ENCODE results near the gene CHPT1.
"Not testable (repeated sequence)": the region's sequence is repeated elsewhere in the genome, so short reads cannot be mapped to it uniquely, and the experiment has no call there.

Gene CHPT1

DNA sequence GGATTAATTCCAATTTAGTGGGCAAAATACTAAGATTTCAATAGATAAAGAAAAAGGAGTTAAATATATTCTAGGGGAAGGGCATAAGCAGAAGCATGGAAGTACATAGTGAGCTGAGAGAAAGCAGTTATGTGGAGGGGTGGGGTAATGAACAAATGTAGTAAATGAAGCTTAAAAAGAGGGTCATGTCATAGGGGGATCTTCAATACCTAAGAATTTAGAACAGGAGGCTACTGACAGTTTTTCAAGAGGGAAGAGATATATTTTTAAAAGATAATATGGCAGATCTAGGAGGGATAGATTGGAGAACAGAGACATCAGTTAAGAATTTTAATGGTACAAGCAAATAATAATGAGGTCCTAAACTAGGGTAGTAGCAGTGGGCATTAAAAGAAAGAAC is 32.4 kb downstream of the CHPT1 start:
- DNase-seq = no peak

DNA sequence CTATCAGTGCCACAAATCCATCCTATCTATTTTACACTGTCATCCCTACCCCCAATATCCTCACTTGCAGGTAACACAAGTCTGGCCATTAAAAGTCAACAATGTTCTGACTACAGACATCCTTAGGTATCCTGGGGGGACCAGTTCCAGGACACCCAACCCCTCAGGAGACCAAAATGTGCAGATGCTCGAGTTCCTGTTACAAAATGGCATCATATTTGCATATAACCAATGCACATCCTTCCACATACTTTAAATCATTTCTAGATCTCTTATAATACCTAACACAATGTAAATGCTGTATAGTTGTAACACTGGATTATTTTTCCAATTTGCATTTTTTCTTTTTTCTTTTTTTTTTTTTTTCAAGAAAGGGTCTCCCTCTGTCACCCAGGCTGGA is 34.9 kb downstream of the CHPT1 start:
- no peak for DNase-seq

DNA sequence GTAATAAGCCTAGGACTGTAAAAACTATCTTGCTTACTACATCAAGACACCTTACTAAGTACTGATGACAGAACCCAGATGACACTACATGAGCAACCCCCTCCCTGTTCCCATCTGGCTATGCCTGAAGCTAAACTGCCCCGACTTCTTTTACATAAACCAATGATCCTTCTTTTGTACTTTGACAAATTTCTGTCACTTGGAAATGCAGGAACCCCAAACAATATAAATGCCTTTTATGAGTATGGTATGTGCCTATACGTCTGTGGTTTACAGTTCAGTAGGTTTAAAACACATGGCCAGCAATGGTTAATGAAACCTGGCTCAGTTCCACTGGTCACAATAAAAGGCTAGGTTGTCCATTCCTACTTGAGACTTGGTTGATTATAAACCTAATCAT is 35.7 kb downstream of the CHPT1 start:
- no peak for DNase-seq

DNA sequence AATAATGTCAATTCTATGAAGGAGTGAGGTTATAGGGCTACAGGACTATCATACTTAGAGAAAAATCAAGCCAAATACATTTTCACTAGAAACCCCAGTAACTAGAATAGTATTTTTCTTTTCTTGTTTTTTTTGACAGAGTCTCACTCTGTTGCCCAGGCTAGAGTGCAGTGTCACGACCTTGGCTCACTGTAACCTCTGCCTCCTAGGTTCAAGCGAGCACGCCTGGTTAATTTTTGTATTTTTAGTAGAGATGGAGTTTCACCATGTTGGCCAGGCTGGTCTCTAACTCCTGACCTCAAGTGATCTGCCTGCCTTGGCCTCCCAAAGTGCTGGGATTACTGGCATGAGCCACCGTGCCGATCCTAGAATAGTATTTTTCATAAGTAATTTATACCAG is 37.0 kb downstream of the CHPT1 start:
- not testable (repeated sequence) for DNase-seq

DNA sequence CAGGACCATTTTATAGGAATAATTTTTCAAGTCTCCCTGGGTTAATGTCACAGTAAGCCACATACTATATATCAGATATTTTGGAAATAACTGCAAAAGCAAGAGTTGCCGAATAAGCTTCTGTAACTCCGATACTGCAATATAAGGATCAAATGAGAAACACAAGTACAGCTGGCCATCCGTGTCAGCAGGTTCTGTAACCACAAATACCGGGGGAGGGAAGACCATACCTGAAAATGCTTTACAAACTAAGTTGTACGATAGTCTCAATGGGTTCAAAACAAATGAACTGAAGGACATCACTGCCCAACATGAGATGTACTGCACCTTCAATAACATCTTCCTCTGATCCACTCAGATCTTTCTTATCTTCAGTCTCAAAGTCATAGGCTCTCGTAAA is 40.0 kb downstream of the CHPT1 start:
- DNase-seq = no peak

DNA sequence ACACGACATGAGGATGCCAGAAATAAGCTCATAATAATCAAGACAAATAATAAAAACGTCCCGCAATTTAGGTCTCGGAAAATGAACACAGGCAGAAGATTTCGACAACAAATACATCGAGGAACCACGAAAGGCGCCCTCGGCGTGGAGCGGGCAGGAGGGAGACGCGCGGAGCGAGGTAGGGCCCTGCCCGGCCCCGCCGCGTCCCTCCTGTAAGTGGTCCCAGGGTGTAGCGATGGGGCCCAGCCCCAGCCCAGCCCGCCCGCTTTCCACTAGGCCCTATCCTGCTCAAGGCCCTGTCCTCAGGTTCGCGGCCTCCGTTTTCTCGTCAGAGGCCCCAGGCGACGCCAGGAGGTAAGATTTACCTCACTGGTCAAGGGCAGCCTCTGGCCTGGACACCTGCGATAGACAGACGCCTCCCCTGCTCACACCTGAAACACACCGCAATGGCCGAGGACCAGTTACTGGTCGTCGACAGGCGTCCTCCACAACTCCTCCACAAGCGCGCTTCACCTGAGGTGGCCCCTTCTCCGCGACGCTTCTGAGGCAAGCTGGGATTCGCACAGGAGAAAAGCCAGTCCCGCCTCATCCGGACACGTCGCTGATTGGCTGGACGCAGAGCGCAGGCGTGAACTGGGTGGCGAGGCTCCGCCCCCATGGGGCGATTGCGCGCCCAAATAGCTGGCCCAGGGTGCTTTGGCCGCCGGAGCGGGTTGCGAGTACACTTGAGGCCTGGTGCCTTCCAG is 41.7 kb downstream of the CHPT1 start, which contains the start of gene SYCP3:
Gene SYCP3 (minus strand): TSS at position 543 of the 746 bp plus-strand sequence. CDS start 1,527 bp downstream, outside the sequence.
- DNase-seq = no peak

DNA sequence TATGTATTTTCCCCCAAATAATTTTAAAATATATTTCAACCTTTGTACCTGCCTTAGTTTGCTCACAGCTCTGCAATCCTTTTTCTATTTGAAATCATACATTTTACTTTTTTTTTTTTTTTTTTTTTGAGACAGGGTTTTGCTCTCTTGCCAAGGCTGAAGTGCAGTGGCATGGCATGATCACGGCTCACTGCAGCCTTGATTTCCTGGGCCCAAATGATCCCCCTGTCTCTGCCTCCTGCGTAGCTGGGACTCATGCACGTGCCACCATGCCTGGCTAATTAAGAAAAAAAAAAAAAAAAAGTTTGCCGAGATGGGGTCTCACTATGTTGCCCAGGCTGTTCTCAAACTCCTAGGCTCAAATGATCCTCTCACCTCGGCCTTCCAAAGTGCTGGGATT is 43.1 kb downstream of the CHPT1 start:
- no peak for DNase-seq

DNA sequence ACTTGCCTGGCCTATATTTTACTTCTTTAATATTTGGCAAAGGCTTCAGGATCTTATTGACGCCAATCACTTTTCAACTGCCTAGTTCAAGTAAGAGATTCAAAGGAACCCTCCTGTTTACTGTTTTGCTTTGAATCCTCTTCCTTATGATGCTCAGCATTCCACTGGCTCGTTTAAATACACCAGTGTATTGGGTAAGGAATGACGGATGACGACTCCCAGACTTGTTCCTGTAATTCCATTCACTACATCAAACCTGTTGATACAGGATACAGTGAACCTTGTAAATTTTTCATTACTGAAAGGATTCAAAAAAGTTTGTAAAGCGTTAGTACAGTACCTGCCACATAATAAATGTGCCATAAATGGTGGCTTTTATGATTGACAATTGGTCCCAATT is 43.5 kb downstream of the CHPT1 start:
- no peak for DNase-seq

DNA sequence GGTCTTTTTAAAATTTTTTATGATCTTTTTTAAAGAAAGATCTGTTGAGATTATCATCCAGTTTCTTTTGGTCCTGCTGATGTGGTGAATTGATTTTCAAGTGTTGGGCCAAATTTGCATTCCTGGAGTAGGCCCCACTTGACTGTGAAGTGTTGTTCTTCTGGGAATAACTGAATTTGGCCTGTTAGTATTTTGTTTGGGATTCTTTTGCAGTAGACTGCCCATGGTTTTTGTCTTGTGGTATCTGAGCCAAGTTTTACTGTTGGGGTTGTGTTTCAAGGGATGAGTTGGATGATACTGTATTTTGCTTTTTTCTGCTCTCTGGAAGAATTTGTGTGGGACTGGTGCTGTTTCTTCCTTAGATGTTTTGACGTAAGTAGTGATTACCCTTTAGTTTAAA is 45.8 kb downstream of the CHPT1 start:
- no peak for DNase-seq

DNA sequence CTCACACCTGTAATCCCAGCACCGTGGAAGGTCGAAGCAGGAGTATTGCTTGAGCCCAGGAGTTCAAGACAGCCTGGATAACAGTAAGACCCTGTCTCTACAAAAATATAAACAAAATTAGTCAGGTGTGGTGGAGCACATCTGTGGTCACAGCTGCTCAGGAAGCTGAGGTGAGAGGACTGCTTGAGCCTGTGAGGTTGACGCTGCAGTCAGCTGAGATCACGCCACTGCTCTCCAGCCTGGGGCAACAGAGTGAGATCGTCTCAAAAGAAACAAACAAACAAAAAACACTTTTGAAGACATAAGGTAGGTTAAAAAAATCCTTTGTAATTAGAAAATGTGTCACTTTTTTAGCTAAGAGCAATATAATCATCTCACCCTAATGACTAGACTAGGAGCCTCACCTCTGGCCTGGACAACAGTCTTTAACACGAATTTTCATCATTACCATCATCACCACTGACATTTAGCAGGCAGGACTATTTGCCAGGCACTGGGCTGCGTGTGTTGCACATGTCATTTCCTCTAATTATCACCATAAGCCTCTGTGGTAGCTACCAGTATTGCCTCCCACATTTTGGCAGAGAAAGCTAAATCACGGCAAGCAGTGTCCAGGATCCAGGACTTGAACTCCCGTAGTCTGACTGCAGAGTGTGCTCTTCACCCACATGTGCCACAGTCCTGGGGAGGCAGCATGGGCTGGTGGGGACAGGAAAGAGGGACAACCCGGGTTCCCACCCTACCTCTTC is 46.5 kb downstream of the CHPT1 start:
- DNase-seq = no peak

DNA sequence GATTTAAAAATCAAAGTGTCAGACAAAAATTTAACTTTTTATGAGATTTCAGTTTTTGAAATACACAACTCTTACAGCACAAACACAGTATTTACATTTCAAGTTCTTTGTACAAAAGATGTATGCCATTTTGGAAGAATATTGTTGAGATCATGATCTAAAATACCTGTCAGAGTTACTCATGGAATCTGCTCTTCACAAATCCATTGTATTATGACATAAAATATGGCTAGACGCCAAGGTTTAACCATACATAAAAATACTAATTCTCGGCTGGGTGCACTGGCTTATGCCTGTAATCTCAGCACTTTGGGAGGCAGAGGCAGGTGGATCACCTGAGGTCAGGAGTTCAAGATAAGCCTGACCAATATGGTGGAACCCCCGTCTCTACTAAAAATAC is 48.0 kb downstream of the CHPT1 start:
- DNase-seq = peak; percentile 8

DNA sequence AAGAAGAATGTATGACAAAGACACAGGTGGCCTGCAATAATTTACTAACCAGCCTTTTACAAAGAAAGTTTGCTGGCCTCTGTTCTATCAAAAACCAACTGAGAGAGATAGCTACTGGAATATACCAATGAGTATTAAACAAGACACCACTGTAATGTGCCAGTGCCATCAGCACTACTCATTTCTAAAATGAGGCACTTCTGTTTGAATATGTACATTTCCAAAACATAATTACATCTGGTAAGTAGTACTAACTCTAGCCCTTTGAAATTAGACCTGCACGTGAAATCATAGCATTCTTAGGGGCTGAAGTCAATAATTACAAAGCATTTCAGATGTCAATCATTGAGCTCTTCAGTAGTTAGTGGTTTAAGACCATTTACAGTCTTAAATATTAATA is 48.8 kb downstream of the CHPT1 start:
- peak; percentile 15 for DNase-seq

DNA sequence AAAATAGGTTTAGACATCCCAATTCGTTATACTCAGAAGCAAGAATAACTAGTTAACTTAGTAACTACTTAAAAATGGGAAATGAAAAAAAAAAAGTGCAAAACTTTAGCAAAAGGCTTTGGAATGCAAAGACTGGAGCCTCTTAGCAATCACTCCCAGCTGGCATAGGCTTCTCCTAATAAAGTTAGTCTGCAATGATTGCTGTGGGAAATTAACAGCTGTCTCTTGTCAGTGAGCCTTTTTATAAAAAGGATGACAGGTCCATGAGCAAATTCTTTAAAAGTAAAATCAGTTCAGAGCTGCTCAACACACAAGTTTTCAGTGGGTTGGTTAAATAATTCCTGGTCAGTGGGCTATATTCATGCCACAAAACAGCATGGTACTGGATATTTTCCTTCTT is 49.2 kb downstream of the CHPT1 start:
- DNase-seq = no peak

DNA sequence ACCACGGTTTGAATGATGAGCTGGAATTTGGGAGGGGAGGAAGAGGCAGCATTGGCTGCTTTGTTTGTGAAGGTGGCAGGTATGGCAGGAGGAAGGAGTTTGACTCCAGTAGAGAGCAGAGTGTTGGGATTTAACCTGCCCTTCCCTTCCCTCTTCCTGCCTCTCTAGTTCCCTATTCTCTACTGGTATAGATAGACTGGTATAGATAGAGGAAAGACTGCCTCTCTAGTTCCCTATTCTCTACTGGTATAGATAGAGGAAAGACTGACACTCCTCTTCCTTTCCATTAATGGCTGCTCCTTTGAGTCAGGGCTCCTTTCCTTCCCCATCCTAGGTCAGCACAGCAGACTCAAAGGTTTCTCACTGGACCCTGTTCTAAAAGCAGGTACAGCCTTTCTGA is 50.3 kb downstream of the CHPT1 start:
- DNase-seq = no peak

DNA sequence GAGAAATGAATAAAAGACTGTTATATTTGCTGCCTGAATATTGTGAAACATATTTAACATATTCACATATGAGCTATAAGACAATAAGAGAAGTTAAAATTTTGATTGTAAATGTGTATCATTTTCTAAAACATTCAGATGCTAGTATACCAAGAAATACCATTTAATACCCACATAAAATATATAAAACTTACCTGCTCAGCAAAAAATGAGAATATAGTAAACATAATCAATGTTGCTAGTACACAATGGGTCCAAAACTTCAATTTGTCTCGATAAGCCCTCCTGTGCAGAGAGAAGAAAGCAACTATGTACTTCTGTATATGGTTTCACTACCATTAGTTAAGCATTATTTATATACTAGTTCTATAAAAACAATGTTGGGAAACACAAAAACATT is 51.5 kb downstream of the CHPT1 start:
- no peak for DNase-seq

DNA sequence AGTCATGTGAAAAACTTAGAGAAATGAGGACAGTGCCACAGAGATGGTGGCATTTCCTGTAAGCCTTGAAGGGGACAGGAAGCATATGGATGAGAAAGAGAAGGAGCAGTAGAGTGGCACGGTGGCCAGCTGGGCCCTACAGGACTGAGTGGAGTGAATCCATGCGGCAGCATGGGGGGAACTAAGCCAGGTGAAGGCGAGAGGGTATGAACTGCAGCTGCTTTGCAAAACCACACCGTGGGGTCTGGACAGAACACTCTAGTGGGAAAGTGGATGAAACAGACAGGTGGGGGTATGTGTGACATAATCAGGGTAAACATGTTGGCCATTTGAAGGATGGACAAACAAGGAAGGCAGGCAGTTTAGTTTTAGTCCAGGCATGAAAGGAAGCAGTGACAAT is 52.2 kb downstream of the CHPT1 start:
- no peak for DNase-seq

DNA sequence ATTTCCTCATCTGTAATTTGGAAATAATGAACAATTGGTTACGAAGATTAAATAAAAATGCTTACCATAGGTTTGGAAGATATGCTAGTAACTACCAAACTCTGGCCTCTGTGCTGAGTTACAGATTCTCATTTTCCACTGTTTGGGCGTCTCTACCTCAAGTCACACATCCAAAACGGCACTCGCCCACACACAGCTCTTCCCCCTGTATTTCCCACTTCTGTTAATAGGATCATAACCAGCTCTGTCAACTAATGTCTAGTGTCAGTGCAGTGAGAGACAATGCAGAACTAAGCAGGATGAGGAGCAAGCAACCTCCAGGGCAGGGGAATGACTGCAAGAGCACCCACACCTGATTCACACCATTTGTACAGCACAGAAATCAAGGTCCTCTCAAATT is 52.7 kb downstream of the CHPT1 start:
- no peak for DNase-seq

DNA sequence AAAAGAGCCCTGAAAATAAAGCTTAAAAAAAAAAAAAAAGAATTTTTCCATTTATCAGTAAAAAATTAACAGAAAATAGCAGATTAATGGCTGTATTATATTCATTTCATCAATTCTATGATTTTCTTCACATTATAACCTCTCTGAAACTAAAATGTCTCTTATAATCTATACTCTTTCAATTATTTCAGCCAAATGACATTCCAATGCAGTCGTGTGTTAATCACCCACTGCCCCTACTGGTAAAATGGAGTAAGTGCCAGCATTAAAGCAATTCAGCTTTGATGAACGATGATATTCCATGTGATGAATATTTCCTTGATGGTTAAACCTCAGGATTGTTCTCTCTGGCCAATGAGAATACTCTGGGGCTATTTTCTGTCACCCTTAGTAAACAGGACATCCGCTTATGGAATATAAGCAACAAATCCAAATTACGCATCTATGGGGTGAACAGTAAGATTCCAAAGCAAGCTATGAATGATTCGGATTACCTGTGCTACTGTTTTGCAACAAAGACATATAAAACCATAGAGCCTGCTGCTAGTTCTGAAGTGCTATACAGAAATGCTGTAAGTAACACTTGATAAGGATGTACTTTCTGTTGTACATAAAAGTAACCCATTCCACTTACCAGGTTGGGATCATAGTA is 62.1 kb downstream of the CHPT1 start:
- DNase-seq = peak; percentile 60

DNA sequence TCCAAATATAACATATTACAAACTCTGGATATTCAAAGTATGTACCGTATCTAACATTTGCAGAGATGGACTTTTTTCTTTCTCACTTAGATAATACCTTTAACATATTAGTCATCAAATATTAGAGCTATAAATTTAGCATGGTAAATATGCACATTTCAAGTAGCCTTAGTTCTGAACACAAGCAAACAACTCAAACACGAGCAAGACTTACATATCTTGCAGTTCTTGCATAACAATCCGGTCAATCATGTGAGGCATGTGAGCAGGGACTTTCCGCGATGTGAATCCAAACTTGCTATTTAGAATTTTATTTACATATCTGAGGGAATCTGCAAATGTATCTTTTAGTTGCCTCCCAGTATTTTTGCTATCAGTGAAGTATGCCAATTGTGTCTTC is 63.9 kb downstream of the CHPT1 start:
- no peak for DNase-seq

DNA sequence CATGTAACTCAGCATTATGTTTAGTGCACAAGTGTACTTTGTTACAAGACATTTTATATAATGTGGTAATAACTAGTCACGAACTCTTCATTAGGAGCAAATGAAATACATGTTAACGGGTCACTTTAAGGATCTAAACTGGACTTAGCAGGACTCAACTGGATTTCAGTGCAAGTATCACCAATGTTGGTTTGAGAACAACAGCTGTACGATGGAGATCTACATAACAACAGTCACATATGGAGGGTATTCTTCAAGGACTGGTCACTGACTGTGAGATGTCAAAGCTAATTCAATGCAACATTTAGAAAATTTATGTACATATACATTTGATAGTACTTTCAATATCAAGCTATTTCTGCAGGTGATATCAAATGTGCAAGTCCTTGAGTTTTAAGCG is 64.3 kb downstream of the CHPT1 start:
- no peak for DNase-seq

DNA sequence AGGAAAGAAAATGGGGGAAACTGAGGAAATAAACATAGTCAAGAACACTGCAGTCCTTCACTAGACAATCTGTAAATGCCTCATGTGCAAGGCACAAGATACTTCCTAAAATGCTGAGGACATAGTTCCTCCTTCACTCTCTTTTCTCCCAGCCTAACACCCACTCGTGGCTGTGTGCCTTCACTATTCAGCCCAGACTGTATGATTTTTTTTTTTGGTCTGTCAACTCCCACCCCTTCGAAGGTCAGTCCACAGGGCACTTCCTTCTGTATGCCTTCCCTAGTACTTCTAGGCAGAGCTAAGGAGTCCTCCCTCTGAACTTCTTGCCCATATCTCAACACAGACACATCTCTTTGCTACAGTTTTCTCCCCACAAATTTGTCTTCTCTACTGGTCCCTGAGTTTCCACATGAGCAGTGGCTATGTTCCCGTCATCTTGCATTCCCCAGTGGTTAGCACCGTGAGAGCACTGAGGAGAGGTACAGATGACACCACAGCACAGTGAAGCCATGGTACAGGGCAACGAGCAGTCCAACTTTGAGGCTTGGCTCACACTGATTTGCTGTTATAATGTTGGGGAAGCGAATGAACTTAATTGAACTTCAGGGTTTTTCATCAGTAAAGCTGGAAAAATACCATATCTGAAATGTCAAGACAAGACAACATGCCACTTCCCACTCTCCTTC is 65.9 kb downstream of the CHPT1 start:
- no peak for DNase-seq

DNA sequence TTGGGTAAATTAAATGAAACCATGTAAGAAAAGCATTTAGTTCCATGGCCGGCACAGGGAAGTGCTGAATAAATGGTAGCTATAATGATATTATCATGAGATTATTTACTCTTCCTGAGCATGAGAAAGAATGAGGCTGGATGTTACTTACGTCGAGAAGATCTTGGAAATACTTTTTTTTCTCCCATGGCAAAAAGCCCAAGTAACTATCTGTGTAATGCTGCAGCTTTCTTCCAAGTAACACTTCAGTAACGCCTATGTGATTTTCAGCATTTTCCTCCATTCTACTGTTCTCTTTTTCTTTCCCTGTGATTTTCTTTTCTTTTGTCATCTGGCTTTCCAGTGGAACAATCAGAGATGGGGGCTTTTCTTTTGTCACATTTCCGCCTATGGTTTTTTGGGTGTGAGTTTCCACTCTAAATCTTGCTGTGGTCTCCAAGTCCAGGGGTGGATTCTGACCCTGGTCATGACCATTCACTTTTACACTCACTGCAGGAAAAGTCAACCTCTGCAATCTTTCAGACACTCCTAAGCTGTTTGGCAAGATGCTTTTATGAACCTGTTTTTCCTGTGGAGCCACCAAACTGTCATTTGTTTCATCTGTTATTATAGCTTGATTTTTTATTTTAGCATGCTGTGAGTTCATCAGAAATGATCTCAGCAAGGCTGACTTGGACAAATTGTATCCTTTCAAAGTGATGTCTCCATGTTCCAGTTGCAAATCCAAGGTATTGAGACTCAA is 66.8 kb downstream of the CHPT1 start:
- DNase-seq = no peak

DNA sequence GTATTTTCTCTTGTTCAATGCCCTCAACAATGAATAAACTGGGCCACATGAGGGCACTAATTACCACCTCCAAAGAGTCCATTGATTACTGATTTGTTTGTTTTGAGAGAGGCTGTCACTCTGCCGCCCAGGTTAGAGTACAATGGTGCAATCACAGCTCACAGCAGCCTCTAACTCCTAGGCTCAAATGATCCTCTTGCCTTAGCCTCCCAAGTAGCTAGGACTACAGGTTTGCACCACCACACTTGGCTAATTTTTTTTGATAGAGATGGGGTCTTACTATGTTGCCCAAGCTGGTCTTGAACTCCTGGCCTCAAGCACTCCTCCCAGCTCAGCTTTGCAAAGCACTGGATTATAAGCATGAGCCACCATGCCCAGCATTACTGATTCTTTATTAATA is 70.1 kb downstream of the CHPT1 start:
- no peak for DNase-seq
